ENCODE results near the gene CTBP1. TPM values are rescaled to one million over a fixed set of nuclear protein-coding genes. Genes with fewer than 3 reads are reported as not detected.

Gene CTBP1
- total and polyA plus RNA-seq, 2 donors from 2014 or later: 96.1 to 170 TPM

DNA sequence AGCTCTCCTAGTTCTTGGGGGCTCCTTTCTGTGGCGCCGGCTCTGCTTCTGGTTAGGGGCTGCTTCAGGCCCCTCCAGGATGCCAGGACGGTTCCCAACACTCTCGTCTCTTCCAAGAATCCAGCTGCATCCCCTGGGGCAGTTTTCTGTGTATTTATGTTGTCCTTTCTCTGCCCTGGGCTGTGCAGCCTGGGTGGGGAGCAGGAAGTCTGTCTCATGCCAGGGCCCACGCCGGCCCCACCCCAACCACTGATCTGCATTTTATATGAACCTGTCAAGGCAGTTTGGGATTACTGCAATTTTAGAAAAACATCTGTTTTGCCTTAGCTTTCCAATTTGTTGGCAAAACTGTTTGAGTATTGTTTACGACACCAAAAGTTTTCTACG, 14.6 kb downstream of the CTBP1 start:
- peaks cover 0 to 32% (median 3%) of the 10 kb centered on the region in 3 donors for H3K36me3 ChIP-seq (ENCODE audit: control insufficient read depth in 2 of 3, insufficient read depth in 3 of 3, low read length in 3 of 3)
- no peaks in the 10 kb centered on the region for H3K27me3 ChIP-seq (ENCODE audit: control insufficient read depth, insufficient read depth, low read length)
- DNase-seq (peak in 2 of 5 donors; percentile 45 to 50), FAIRE-seq (no peak)
- no peak overlapping the region for H3K4me3 ChIP-seq (ENCODE audit: low read length in 3 of 3)
- TF ChIP-seq, protein P1, sequence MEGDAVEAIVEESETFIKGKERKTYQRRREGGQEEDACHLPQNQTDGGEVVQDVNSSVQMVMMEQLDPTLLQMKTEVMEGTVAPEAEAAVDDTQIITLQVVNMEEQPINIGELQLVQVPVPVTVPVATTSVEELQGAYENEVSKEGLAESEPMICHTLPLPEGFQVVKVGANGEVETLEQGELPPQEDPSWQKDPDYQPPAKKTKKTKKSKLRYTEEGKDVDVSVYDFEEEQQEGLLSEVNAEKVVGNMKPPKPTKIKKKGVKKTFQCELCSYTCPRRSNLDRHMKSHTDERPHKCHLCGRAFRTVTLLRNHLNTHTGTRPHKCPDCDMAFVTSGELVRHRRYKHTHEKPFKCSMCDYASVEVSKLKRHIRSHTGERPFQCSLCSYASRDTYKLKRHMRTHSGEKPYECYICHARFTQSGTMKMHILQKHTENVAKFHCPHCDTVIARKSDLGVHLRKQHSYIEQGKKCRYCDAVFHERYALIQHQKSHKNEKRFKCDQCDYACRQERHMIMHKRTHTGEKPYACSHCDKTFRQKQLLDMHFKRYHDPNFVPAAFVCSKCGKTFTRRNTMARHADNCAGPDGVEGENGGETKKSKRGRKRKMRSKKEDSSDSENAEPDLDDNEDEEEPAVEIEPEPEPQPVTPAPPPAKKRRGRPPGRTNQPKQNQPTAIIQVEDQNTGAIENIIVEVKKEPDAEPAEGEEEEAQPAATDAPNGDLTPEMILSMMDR (IDR thresholded peaks at IDR 0.05; ENCODE audit: borderline replicate concordance, extremely low read depth, insufficient read depth): no peak
- intact Hi-C loops (cut with DNase I): no loop called here
- H3K4me1 ChIP-seq (ENCODE audit: control insufficient read depth in 2 of 3, insufficient read depth in 2 of 3, low read depth in 1 of 3, low read length in 3 of 3): peaks cover 0 to 18% (median 0%) of the 10 kb centered on the region in 3 donors
- no peak overlapping the region for H3K9ac ChIP-seq (ENCODE audit: low read length in 3 of 3)
- no peaks in the 10 kb centered on the region for H3K9me3 ChIP-seq (ENCODE audit: control insufficient read depth in 2 of 3, insufficient read depth in 1 of 3, low read length in 3 of 3)
- H3K27ac ChIP-seq (ENCODE audit: low read depth in 2 of 2, low read length in 2 of 2): no peak overlapping the region

DNA sequence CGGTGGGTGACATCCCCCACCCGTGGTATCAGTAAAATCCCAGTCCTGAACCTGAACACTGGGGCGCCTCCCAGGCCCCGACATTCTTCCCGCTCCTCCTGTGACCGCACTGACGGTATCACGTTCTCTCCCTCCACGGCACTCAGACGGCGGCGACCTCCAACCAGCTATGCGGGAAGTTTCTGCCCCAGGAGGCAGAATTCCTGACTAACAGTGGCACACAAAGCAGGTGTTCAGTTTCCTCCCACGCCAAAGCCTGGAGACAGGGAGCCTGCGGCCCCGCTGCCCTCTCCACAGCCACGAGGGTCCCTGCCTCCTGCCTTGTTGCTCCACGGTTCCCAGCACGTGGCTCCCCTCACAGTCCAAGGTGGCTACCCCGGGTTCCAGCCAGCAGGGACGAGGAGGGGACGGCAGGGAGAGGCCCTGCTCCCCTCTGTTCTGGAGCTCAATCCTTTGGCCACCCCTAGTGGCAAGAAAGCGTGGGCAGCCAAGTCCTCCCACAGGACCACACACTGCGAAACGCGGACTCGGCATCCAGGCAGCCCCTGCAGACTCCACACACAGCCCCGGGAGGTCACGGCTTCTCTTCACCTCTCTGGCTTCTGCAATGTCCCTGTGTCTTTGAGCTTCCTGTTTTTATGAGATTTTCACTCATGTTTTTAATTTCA, 15.2 kb downstream of the CTBP1 start:
- DNase-seq (peak; percentile 79 to 92 (median 86)), FAIRE-seq (no peak)
- H3K36me3 ChIP-seq (ENCODE audit: control insufficient read depth in 2 of 3, insufficient read depth in 3 of 3, low read length in 3 of 3): peaks cover 0 to 32% (median 8%) of the 10 kb centered on the region in 3 donors
- H3K4me1 ChIP-seq (ENCODE audit: control insufficient read depth in 2 of 3, insufficient read depth in 2 of 3, low read depth in 1 of 3, low read length in 3 of 3): peaks cover 0 to 18% (median 0%) of the 10 kb centered on the region in 3 donors
- intact Hi-C loops (cut with DNase I): no loop called here
- H3K4me3 ChIP-seq (ENCODE audit: low read length in 3 of 3): peak overlapping the region in 1 of 3 donors; percentile 17
- peak overlapping the region in 1 of 2 donors; percentile 49 for H3K27ac ChIP-seq (ENCODE audit: low read depth in 2 of 2, low read length in 2 of 2)
- no peak overlapping the region for H3K9ac ChIP-seq (ENCODE audit: low read length in 3 of 3)
- TF ChIP-seq, protein P1 (IDR thresholded peaks at IDR 0.05; ENCODE audit: borderline replicate concordance, extremely low read depth, insufficient read depth): peak; percentile 23
- no peaks in the 10 kb centered on the region for H3K27me3 ChIP-seq (ENCODE audit: control insufficient read depth, insufficient read depth, low read length)
- no peaks in the 10 kb centered on the region for H3K9me3 ChIP-seq (ENCODE audit: control insufficient read depth in 2 of 3, insufficient read depth in 1 of 3, low read length in 3 of 3)

DNA sequence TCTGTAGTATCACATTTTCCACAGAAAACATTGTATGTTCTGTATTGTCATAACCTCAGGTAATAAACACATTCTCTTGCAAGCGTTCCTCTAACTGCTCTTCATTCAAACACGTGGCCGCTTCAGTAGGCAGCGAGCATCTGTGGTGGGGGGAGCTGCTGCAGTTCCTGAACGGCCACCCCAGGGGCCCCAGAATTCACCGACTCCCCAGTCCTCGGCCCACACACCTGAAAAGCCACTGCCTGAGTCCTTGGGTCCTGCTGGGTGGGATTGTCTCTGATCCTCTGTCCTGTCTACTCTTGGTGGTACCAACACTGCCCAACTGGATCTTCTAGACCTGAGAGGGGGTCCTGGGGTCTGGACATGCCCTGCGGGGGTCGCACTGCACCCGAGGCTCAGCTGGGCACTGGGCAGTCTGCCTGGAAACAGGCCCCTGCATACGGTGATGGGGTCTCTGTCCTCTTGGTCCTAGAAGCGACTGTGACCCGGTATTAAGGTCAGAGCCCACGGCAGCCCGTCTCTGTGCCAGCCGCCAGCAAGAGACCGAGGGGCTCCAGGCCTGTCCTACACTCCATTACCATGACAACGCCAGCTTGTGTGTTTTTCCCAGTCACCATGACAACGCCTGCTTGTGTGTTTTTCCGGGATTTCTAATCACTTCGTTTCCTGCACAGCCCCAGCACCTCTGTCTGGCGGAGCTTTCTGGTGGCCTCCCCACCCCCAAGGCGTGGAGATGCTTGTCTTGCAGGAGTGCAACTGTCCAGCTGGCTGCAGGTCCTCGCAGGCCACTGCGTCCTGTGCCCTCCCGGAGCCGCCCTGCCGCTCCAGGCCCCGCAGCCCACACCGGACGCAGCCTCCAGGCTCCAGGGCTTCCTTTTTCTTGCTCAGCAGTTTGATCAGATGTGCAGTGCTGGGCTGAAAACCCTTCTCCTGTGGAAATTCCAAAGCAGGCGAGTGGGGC, 16.0 kb downstream of the CTBP1 start:
- no peaks in the 10 kb centered on the region for H3K27me3 ChIP-seq (ENCODE audit: control insufficient read depth, insufficient read depth, low read length)
- no peak overlapping the region for H3K4me3 ChIP-seq (ENCODE audit: low read length in 3 of 3)
- FAIRE-seq: no peak
- TF ChIP-seq, protein P1 (IDR thresholded peaks at IDR 0.05; ENCODE audit: borderline replicate concordance, extremely low read depth, insufficient read depth): no peak
- H3K4me1 ChIP-seq (ENCODE audit: control insufficient read depth in 2 of 3, insufficient read depth in 2 of 3, low read depth in 1 of 3, low read length in 3 of 3): peaks cover 0 to 18% (median 0%) of the 10 kb centered on the region in 3 donors
- peak overlapping the region in 1 of 2 donors; percentile 49 for H3K27ac ChIP-seq (ENCODE audit: low read depth in 2 of 2, low read length in 2 of 2)
- H3K9me3 ChIP-seq (ENCODE audit: control insufficient read depth in 2 of 3, insufficient read depth in 1 of 3, low read length in 3 of 3): no peaks in the 10 kb centered on the region
- intact Hi-C loops (cut with DNase I): no loop called here
- peak; percentile 85 to 98 (median 92) for DNase-seq
- peaks cover 0 to 31% (median 9%) of the 10 kb centered on the region in 3 donors for H3K36me3 ChIP-seq (ENCODE audit: control insufficient read depth in 2 of 3, insufficient read depth in 3 of 3, low read length in 3 of 3)
- H3K9ac ChIP-seq (ENCODE audit: low read length in 3 of 3): no peak overlapping the region
